K562 (cell line): ENCODE results near the gene ZBTB32. TPM values are rescaled to one million over a fixed set of nuclear protein-coding genes. Genes with fewer than 3 reads are reported as not detected.

Experiments
- FOXJ2 ChIP-seq: fragments of 200-800 bp; sonication (Bioruptor generic); IDR thresholded peaks from 2 replicates; pipeline ENCODE4 v1.6.1; 2016; ENCODE audit warnings: missing genetic modification characterization, missing compliant biosample characterization
- FOXM1 ChIP-seq, 2 experiments: fragments of 450-650 bp in 1 of 2; sonication (generic) in 1 of 2; formaldehyde crosslinking in 1 of 2; IDR thresholded peaks; 2 replicates each; pipeline versions ENCODE4 v1.6.1 to v1.9.0; 2017 to 2022; ENCODE audit warnings: low read depth in 2 of 2, mild to moderate bottlenecking in 2 of 2, missing genetic modification reagents in 1 of 2, moderate library complexity in 1 of 2
- GATAD2A ChIP-seq: fragments of 450-650 bp; IDR thresholded peaks from 2 replicates; pipeline ENCODE4 v1.6.1; 2017
- JUN ChIP-seq, 2 experiments: sonication (generic) in 1 of 2; formaldehyde crosslinking in 1 of 2; IDR thresholded peaks; 2 replicates each; pipeline versions ENCODE4 v1.6.1 to v1.8.0; 2012 to 2022; ENCODE audit warnings: borderline replicate concordance in 2 of 2, mild to moderate bottlenecking in 2 of 2, improper control_type of control experiment in 1 of 2, low read depth in 1 of 2, low read length in 1 of 2, missing genetic modification reagents in 1 of 2
- KLF16 ChIP-seq: IDR thresholded peaks from 2 replicates; pipeline ENCODE4 v1.6.1; 2016; ENCODE audit warnings: antibody characterized with exemption
- KLF6 ChIP-seq: fragments of 250-450 bp; sonication (Bioruptor Pico); IDR thresholded peaks from 2 replicates; pipeline ENCODE4 v1.4.0; 2020; ENCODE audit warnings: mild to moderate bottlenecking, moderate library complexity, borderline replicate concordance
- NFATC3 ChIP-seq: fragments of 450-650 bp; IDR thresholded peaks from 2 replicates; pipeline ENCODE4 v1.6.1; 2017; ENCODE audit warnings: mild to moderate bottlenecking
- NFE2 ChIP-seq: IDR thresholded peaks from 2 replicates; pipeline ENCODE4 v1.6.1; 2014; ENCODE audit warnings: antibody characterized with exemption, low read depth
- PHB2 ChIP-seq: fragments of 450-650 bp; IDR thresholded peaks from 2 replicates; pipeline ENCODE4 v1.6.1; 2017; ENCODE audit warnings: low read depth
- POLR3A ChIP-seq: IDR thresholded peaks from 2 replicates; pipeline ENCODE4 v1.6.1; 2011; ENCODE audit warnings: borderline replicate concordance, mild to moderate bottlenecking, moderate library complexity; ENCODE audit not compliant: insufficient read length, insufficient read depth; ENCODE audit errors: extremely low read depth
- SETDB1 ChIP-seq: IDR thresholded peaks from one replicate; pipeline ENCODE4 v1.6.1; 2012; ENCODE audit warnings: low read length, control low read depth, inconsistent platforms
- SMAD4 ChIP-seq: fragments of 250-450 bp; sonication (Bioruptor Pico); conservative IDR thresholded peaks from 2 replicates; pipeline ENCODE4 v1.8.0; 2021; ENCODE audit warnings: inconsistent platforms, mild to moderate bottlenecking, moderate library complexity
- TRIM24 ChIP-seq, 2 experiments: fragments of 450-650 bp; IDR thresholded peaks; 2 replicates each; pipeline ENCODE4 v1.6.1; 2016
- ZC3H8 ChIP-seq: fragments of 450-650 bp; IDR thresholded peaks from 2 replicates; pipeline ENCODE4 v1.6.1; 2017
- ZNF57 ChIP-seq: fragments of 450-650 bp; formaldehyde crosslinking; IDR thresholded peaks from 2 replicates; pipeline ENCODE4 v1.4.0; 2020; ENCODE audit warnings: mild to moderate bottlenecking, moderate library complexity
- ZNF77 ChIP-seq: fragments of 250-450 bp; sonication (Bioruptor Pico); IDR thresholded peaks from 2 replicates; pipeline ENCODE4 v1.5.0; 2020
- polyA plus RNA-seq, 8 experiments: library from polyadenylated mRNA; depleted of rRNA in 4 of 8; stranded (reverse) in 5 of 8; unstranded in 3 of 8; fragments of >200 nt; fragmentation: Nextera tagmentation in 2 of 8; fragmentation: Illumina TruSeq in 1 of 8; extraction: Ambion mirVana in 2 of 8; extraction: Trizol in 1 of 8; gene quantifications; 2 replicates each; pipeline versions ENCODE4 v1.2.1 to v1.2.3, GENCODE V29; 2011 to 2014; ENCODE audit warnings: inconsistent platforms in 1 of 8, missing spikeins in 1 of 8
- total RNA-seq, 7 experiments: library from RNA; depleted of rRNA in 6 of 7; stranded (reverse); fragments of >200 nt in 6 of 7; fragmentation: Illumina TruSeq in 2 of 7; extraction: Trizol in 2 of 7; gene quantifications; 2 replicates each; pipeline versions ENCODE4 v1.2.1 to v1.2.3, GENCODE V29; 2011 to 2021; ENCODE audit warnings: low replicate concordance in 1 of 7
- TF ChIP-seq, protein P1 (sequence below): sonication (generic); formaldehyde crosslinking; IDR thresholded peaks from 2 replicates; pipeline ENCODE4 v1.8.0; 2023; ENCODE audit warnings: mild to moderate bottlenecking, missing genetic modification reagents
- TF ChIP-seq, protein P2 (sequence below): fragments of 450-650 bp; IDR thresholded peaks from 2 replicates; pipeline ENCODE4 v1.6.1; 2016; ENCODE audit warnings: low read depth, mild to moderate bottlenecking, moderate library complexity
- TF ChIP-seq, protein P3 (sequence below): IDR thresholded peaks from 3 replicates; pipeline ENCODE4 v1.6.1; 2011; ENCODE audit warnings: borderline replicate concordance, mild to moderate bottlenecking; ENCODE audit not compliant: insufficient read length, insufficient read depth
- TF ChIP-seq, protein P4 (sequence below): fragments of 250-450 bp; sonication (Bioruptor Pico); IDR thresholded peaks from 2 replicates; pipeline ENCODE4 v1.4.0; 2020; ENCODE audit warnings: mild to moderate bottlenecking
- TF ChIP-seq, protein P5 (sequence below): fragments of 450-650 bp; formaldehyde crosslinking; IDR thresholded peaks from 2 replicates; pipeline ENCODE4 v1.4.0; 2022; ENCODE audit warnings: missing genetic modification characterization

ZBTB32 gene
- total and polyA plus RNA-seq, 9 of the 15 experiments (the other 6 are each of a cell fraction or from before 2014, with no cell fraction given), result 0.20 TPM; not detected in 8

DNA sequence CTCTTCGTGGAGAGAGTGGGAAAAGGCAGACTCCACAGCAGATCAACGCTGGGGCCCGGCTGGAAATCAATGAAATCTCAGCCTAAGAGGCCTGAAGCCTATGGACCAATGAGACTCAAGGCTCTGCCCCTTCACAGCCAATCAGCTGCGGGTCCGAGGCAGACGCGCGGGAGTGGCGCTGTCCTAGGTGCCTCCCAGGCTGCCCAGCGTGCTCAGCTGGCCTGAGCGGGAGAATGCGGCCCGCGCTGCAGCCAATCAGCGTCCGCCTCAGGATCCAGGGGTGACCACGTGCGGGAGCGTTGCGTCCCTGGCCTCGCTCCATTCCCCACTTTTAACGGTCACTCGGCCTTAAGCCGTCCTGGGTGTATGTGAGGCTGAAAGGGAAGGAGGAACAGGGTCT lies at the start of gene ZBTB32 (continued):
- TF ChIP-seq, protein P1, sequence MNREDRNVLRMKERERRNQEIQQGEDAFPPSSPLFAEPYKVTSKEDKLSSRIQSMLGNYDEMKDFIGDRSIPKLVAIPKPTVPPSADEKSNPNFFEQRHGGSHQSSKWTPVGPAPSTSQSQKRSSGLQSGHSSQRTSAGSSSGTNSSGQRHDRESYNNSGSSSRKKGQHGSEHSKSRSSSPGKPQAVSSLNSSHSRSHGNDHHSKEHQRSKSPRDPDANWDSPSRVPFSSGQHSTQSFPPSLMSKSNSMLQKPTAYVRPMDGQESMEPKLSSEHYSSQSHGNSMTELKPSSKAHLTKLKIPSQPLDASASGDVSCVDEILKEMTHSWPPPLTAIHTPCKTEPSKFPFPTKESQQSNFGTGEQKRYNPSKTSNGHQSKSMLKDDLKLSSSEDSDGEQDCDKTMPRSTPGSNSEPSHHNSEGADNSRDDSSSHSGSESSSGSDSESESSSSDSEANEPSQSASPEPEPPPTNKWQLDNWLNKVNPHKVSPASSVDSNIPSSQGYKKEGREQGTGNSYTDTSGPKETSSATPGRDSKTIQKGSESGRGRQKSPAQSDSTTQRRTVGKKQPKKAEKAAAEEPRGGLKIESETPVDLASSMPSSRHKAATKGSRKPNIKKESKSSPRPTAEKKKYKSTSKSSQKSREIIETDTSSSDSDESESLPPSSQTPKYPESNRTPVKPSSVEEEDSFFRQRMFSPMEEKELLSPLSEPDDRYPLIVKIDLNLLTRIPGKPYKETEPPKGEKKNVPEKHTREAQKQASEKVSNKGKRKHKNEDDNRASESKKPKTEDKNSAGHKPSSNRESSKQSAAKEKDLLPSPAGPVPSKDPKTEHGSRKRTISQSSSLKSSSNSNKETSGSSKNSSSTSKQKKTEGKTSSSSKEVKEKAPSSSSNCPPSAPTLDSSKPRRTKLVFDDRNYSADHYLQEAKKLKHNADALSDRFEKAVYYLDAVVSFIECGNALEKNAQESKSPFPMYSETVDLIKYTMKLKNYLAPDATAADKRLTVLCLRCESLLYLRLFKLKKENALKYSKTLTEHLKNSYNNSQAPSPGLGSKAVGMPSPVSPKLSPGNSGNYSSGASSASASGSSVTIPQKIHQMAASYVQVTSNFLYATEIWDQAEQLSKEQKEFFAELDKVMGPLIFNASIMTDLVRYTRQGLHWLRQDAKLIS (CRISPR knock-in tag), result no peak
- no peak for TF ChIP-seq ZC3H8
- TF ChIP-seq ZNF77 (CRISPR knock-in tag), result no peak
- no peak for TF ChIP-seq SETDB1
- TF ChIP-seq SMAD4 (CRISPR knock-in tag), result no peak
- no peak for TF ChIP-seq JUN (IDR thresholded peaks at IDR 0.05; ENCODE audit: borderline replicate concordance, low read depth, low read length)
- no peak for TF ChIP-seq JUN (CRISPR knock-in tag; IDR thresholded peaks at IDR 0.05; ENCODE audit: borderline replicate concordance)
- TF ChIP-seq TRIM24 (IDR thresholded peaks at IDR 0.05), result no peak
- TF ChIP-seq FOXM1 (IDR thresholded peaks at IDR 0.05; ENCODE audit: low read depth), result no peak
- TF ChIP-seq FOXM1 (CRISPR knock-in tag; IDR thresholded peaks at IDR 0.05; ENCODE audit: low read depth), result no peak
- no peak for TF ChIP-seq FOXJ2
- TF ChIP-seq, protein P2, sequence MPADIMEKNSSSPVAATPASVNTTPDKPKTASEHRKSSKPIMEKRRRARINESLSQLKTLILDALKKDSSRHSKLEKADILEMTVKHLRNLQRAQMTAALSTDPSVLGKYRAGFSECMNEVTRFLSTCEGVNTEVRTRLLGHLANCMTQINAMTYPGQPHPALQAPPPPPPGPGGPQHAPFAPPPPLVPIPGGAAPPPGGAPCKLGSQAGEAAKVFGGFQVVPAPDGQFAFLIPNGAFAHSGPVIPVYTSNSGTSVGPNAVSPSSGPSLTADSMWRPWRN, result no peak
- no peak for TF ChIP-seq PHB2
- no peak for TF ChIP-seq KLF6
- TF ChIP-seq NFATC3, result no peak
- TF ChIP-seq, protein P3, sequence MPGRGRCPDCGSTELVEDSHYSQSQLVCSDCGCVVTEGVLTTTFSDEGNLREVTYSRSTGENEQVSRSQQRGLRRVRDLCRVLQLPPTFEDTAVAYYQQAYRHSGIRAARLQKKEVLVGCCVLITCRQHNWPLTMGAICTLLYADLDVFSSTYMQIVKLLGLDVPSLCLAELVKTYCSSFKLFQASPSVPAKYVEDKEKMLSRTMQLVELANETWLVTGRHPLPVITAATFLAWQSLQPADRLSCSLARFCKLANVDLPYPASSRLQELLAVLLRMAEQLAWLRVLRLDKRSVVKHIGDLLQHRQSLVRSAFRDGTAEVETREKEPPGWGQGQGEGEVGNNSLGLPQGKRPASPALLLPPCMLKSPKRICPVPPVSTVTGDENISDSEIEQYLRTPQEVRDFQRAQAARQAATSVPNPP, result no peak
- TF ChIP-seq, protein P4, sequence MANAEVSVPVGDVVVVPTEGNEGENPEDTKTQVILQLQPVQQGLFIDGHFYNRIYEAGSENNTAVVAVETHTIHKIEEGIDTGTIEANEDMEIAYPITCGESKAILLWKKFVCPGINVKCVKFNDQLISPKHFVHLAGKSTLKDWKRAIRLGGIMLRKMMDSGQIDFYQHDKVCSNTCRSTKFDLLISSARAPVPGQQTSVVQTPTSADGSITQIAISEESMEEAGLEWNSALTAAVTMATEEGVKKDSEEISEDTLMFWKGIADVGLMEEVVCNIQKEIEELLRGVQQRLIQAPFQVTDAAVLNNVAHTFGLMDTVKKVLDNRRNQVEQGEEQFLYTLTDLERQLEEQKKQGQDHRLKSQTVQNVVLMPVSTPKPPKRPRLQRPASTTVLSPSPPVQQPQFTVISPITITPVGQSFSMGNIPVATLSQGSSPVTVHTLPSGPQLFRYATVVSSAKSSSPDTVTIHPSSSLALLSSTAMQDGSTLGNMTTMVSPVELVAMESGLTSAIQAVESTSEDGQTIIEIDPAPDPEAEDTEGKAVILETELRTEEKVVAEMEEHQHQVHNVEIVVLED (CRISPR knock-in tag), result no peak
- TF ChIP-seq POLR3A, result no peak
- TF ChIP-seq GATAD2A, result no peak
- TF ChIP-seq, protein P5, sequence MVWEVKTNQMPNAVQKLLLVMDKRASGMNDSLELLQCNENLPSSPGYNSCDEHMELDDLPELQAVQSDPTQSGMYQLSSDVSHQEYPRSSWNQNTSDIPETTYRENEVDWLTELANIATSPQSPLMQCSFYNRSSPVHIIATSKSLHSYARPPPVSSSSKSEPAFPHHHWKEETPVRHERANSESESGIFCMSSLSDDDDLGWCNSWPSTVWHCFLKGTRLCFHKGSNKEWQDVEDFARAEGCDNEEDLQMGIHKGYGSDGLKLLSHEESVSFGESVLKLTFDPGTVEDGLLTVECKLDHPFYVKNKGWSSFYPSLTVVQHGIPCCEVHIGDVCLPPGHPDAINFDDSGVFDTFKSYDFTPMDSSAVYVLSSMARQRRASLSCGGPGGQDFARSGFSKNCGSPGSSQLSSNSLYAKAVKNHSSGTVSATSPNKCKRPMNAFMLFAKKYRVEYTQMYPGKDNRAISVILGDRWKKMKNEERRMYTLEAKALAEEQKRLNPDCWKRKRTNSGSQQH, result no peak
- TF ChIP-seq ZNF57 (CRISPR knock-in tag), result no peak
- no peak for TF ChIP-seq KLF16
- TF ChIP-seq NFE2, result no peak
